ENCODE measurements around the gene CDIP1. TPM values are rescaled to one million over a fixed set of nuclear protein-coding genes. Genes with fewer than 3 reads are reported as not detected.

CDIP1 gene
- total and polyA plus RNA-seq, 9 of the 15 experiments (the other 6 are each of a cell fraction or from before 2014, with no cell fraction given) = 0.29 TPM; not detected in 8

DNA sequence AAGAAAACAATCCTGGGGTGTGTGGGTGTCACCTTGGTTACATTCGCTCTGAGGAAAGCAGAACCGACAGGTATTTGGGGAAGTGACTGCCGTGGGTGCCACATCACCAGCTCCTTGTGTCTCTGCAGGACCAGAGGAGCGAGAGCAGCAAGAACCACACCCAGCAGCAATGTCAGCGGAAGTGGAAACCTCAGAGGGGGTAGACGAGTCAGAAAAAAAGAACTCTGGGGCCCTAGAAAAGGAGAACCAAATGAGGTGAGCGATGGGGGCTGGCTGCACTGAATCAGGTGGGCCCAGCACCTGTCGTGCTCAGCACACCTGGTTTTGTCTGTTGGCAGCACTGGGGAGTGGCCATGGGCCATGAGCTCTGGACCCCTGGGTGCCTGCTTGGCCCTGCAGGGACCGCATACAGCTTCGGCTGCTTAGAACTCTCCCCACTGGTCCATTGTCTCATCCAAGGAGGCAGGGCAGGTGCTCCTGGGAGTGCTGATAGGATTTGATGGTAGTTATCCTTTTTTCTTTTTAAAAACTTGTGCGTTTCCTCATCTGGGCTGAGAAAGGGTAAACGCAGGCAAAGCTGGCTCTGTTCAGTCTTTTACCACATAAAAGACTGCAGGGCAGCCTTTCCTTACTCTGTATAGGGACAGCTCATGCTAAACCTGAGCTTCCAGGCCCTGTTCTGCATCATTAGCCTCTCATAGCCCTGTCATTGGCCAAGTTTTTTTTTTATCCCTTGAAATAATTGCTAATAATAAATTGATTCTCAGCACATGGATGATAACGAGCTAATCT lies 33.0 kb downstream of the CDIP1 start:
- ChIA-PET POLR2A (interaction anchor here (0.6 to 1.3 kb wide), 3 partner anchors 11 to 78 kb away, joined by 3 to 4 read pairs (median 3); no protein-coding TSS in a partner anchor), CTCF (ENCODE audit: low intra/inter-chr PET ratio) (interaction anchor here (0.6 kb wide), 1 partner anchor 40 kb away, joined by 3 read pairs; no protein-coding TSS in a partner anchor)
- H3K9ac ChIP-seq (ENCODE audit: insufficient read depth in 1 of 2, low read depth in 2 of 2, low read length in 2 of 2) = peak overlapping the region in 1 of 2 experiments; percentile 32; a peak in 1 of 4 replicates
- no peak overlapping the region for H3K4me2 ChIP-seq (ENCODE audit: insufficient read depth, low read length)
- H3K36me3 ChIP-seq (ENCODE audit: control insufficient read depth, insufficient read depth, low read length) = peaks cover 48% of the 10 kb centered on the region; the same call in 2 of the 3 replicates
- BruUV-seq (replicated peaks) = no TSS peak
- ATAC-seq (no peak), FAIRE-seq (peak; percentile 52), DNase-seq (ENCODE audit: extremely low read depth in 1 of 4, low spot score in 3 of 4) (no peak)
- no peaks in the 10 kb centered on the region for H3K9me1 ChIP-seq (ENCODE audit: control insufficient read depth, insufficient read depth, low read length)
- H3K4me1 ChIP-seq (replicated peaks in 1 of 2; ENCODE audit: control insufficient read depth in 2 of 2, insufficient read depth in 2 of 2, low read length in 2 of 2) = peaks cover 0 to 4% of the 10 kb centered on the region in 2 experiments; a peak in 1 of 5 replicates
- 85% methylated on average over 12 of the region's 13 CpGs for WGBS (ENCODE audit: insufficient coverage, low coverage, missing lambda C conversion rate)
- no peak overlapping the region for H3K27ac ChIP-seq (ENCODE audit: extremely low read depth, low read depth, low read length)
- H3K9me3 ChIP-seq (replicated peaks; ENCODE audit: control insufficient read depth, insufficient read depth, low read depth, low read length) = no peaks in the 10 kb centered on the region
- TF ChIP-seq TEAD1 (CRISPR knock-in tag; IDR thresholded peaks at IDR 0.05) = no peak
- TF ChIP-seq SPI1 (IDR thresholded peaks at IDR 0.05; ENCODE audit: borderline replicate concordance, low read depth, low read length) = peak; percentile 30; the same call in 1 of the 2 replicates
- intact Hi-C loops (cut with micrococcal nuclease) = no loop called here
- H3K27me3 ChIP-seq (ENCODE audit: control insufficient read depth in 2 of 2, insufficient read depth in 2 of 2, low read length in 2 of 2) = no peaks in the 10 kb centered on the region
- peaks cover 14% of the 10 kb centered on the region; the same call in 1 of the 2 replicates for H4K20me1 ChIP-seq (replicated peaks; ENCODE audit: control insufficient read depth, insufficient read depth, low read length)
- in situ Hi-C loops (cut with MboI) = no loop called here
- H3K79me2 ChIP-seq (ENCODE audit: control insufficient read depth, insufficient read depth, low read length) = peaks cover 14% of the 10 kb centered on the region; the same call in 2 of the 3 replicates
- H2AFZ ChIP-seq (ENCODE audit: low read depth, low read length) = no peak overlapping the region
- no peak overlapping the region for H3K4me3 ChIP-seq

GRCh38 chr16:4501071-4501478 lies 37.5 kb downstream of the CDIP1 start:
- Histone ChIP-seq H3K9ac (ENCODE audit: insufficient read depth in 1 of 2, low read depth in 2 of 2, low read length in 2 of 2) (no peak overlapping the region), H3K4me2 (ENCODE audit: insufficient read depth, low read length) (no peak overlapping the region), H3K4me3 (no peak overlapping the region), H3K9me3 (replicated peaks; ENCODE audit: control insufficient read depth, insufficient read depth, low read depth, low read length) (no peaks in the 10 kb centered on the region), H2AFZ (ENCODE audit: low read depth, low read length) (no peak overlapping the region), H3K79me2 (ENCODE audit: control insufficient read depth, insufficient read depth, low read length) (peaks cover 29% of the 10 kb centered on the region; the same call in 2 of the 3 replicates), H4K20me1 (replicated peaks; ENCODE audit: control insufficient read depth, insufficient read depth, low read length) (peaks cover 11% of the 10 kb centered on the region; the same call in 1 of the 2 replicates), H3K9me1 (ENCODE audit: control insufficient read depth, insufficient read depth, low read length) (no peaks in the 10 kb centered on the region), H3K4me1 (replicated peaks in 1 of 2; ENCODE audit: control insufficient read depth in 2 of 2, insufficient read depth in 2 of 2, low read length in 2 of 2) (peaks cover 0 to 6% of the 10 kb centered on the region in 2 experiments; a peak in 3 of 5 replicates), H3K27me3 (ENCODE audit: control insufficient read depth in 2 of 2, insufficient read depth in 2 of 2, low read length in 2 of 2) (no peaks in the 10 kb centered on the region), H3K36me3 (ENCODE audit: control insufficient read depth, insufficient read depth, low read length) (peaks cover 22% of the 10 kb centered on the region), H3K27ac (ENCODE audit: extremely low read depth, low read depth, low read length) (no peak overlapping the region)
- DNase-seq (ENCODE audit: extremely low read depth in 1 of 4, low spot score in 3 of 4) (no peak), ATAC-seq (no peak), FAIRE-seq (no peak)
- intact Hi-C loops (cut with micrococcal nuclease) = no loop called here
- 77% methylated on average over 4 of the region's 5 CpGs for WGBS (ENCODE audit: insufficient coverage, low coverage, missing lambda C conversion rate)
- CTCF ChIA-PET (ENCODE audit: low intra/inter-chr PET ratio) = no interaction called here
- BruUV-seq (replicated peaks) = no TSS peak
- in situ Hi-C loops (cut with MboI) = no loop called here
- POLR2A ChIA-PET = interaction anchor here (0.9 to 3.4 kb wide), 4 partner anchors 10 to 25 kb away, joined by 3 to 10 read pairs (median 4); partner anchors contain the start of gene HMOX2
- TF ChIP-seq, protein P1, sequence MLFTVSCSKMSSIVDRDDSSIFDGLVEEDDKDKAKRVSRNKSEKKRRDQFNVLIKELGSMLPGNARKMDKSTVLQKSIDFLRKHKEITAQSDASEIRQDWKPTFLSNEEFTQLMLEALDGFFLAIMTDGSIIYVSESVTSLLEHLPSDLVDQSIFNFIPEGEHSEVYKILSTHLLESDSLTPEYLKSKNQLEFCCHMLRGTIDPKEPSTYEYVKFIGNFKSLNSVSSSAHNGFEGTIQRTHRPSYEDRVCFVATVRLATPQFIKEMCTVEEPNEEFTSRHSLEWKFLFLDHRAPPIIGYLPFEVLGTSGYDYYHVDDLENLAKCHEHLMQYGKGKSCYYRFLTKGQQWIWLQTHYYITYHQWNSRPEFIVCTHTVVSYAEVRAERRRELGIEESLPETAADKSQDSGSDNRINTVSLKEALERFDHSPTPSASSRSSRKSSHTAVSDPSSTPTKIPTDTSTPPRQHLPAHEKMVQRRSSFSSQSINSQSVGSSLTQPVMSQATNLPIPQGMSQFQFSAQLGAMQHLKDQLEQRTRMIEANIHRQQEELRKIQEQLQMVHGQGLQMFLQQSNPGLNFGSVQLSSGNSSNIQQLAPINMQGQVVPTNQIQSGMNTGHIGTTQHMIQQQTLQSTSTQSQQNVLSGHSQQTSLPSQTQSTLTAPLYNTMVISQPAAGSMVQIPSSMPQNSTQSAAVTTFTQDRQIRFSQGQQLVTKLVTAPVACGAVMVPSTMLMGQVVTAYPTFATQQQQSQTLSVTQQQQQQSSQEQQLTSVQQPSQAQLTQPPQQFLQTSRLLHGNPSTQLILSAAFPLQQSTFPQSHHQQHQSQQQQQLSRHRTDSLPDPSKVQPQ (CRISPR knock-in tag; IDR thresholded peaks at IDR 0.05; ENCODE audit: borderline replicate concordance) = no peak
- TF ChIP-seq, protein P2, sequence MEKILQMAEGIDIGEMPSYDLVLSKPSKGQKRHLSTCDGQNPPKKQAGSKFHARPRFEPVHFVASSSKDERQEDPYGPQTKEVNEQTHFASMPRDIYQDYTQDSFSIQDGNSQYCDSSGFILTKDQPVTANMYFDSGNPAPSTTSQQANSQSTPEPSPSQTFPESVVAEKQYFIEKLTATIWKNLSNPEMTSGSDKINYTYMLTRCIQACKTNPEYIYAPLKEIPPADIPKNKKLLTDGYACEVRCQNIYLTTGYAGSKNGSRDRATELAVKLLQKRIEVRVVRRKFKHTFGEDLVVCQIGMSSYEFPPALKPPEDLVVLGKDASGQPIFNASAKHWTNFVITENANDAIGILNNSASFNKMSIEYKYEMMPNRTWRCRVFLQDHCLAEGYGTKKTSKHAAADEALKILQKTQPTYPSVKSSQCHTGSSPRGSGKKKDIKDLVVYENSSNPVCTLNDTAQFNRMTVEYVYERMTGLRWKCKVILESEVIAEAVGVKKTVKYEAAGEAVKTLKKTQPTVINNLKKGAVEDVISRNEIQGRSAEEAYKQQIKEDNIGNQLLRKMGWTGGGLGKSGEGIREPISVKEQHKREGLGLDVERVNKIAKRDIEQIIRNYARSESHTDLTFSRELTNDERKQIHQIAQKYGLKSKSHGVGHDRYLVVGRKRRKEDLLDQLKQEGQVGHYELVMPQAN (IDR thresholded peaks at IDR 0.05; ENCODE audit: borderline replicate concordance) = no peak
- no peak for TF ChIP-seq MCM3 (IDR thresholded peaks at IDR 0.05)
- TF ChIP-seq ERF (CRISPR knock-in tag; IDR thresholded peaks at IDR 0.05) = no peak
- no peak for TF ChIP-seq ZNF589 (CRISPR knock-in tag; IDR thresholded peaks at IDR 0.05; ENCODE audit: low read depth)
- TF ChIP-seq BDP1 (IDR thresholded peaks at IDR 0.05; ENCODE audit: insufficient read depth, insufficient read length) = no peak
- TF ChIP-seq ZNF41 (CRISPR knock-in tag; conservative IDR thresholded peaks at IDR 0.05) = no peak
